ENCODE results near the gene SUDS3.

Gene SUDS3

GRCh38 chr12:118356809-118357256 lies 19.5 kb upstream of the SUDS3 start:
- no peak for DNase-seq (ENCODE audit: low read depth)

- no peak for DNase-seq (ENCODE audit: low read depth)
Observed at GRCh38 chr12:118357257-118358007, 18.9 kb upstream of the SUDS3 start.

GRCh38 chr12:118358008-118358359 lies 18.4 kb upstream of the SUDS3 start:
- no peak for DNase-seq (ENCODE audit: low read depth)

GRCh38 chr12:118358612-118359540 lies 17.5 kb upstream of the SUDS3 start:
- DNase-seq (ENCODE audit: low read depth), result no peak

- DNase-seq (ENCODE audit: low read depth), result no peak
Observed at GRCh38 chr12:118359541-118359915, 16.8 kb upstream of the SUDS3 start.

GRCh38 chr12:118361092-118361404 lies 15.3 kb upstream of the SUDS3 start:
- no peak for DNase-seq (ENCODE audit: low read depth)

- no peak for DNase-seq (ENCODE audit: low read depth)
Observed at GRCh38 chr12:118361889-118362288, 14.5 kb upstream of the SUDS3 start.

GRCh38 chr12:118368821-118369220 lies 7.5 kb upstream of the SUDS3 start:
- no peak for DNase-seq (ENCODE audit: low read depth)

- no peak for DNase-seq (ENCODE audit: low read depth)
Observed at GRCh38 chr12:118370601-118371000, 5.8 kb upstream of the SUDS3 start.

GRCh38 chr12:118371321-118372282 lies 4.8 kb upstream of the SUDS3 start:
- no peak for DNase-seq (ENCODE audit: low read depth)

- DNase-seq (ENCODE audit: low read depth), result peak; percentile 93
Observed at GRCh38 chr12:118372541-118373495, 3.5 kb upstream of the SUDS3 start, which contains the start of gene TAOK3. Gene TAOK3 (minus strand): TSS chr12:118372907. CDS start chr12:118255567, 117,340 bp downstream.

- no peak for DNase-seq (ENCODE audit: low read depth)
Observed at GRCh38 chr12:118373616-118374015, 2.7 kb upstream of the SUDS3 start.

- no peak for DNase-seq (ENCODE audit: low read depth)
Observed at GRCh38 chr12:118374126-118374725, 2.1 kb upstream of the SUDS3 start.

GRCh38 chr12:118374909-118375308 lies 1.4 kb upstream of the SUDS3 start:
- no peak for DNase-seq (ENCODE audit: low read depth)

- DNase-seq (ENCODE audit: low read depth), result no peak
Observed at GRCh38 chr12:118375348-118375747, 1.0 kb upstream of the SUDS3 start.

GRCh38 chr12:118377021-118377883 lies 897 bp downstream of the SUDS3 start:
- no peak for DNase-seq (ENCODE audit: low read depth)

- peak; percentile 68 for DNase-seq (ENCODE audit: low read depth)
Observed at GRCh38 chr12:118377884-118378470, 1.6 kb downstream of the SUDS3 start.

GRCh38 chr12:118391424-118391823 lies 15.1 kb downstream of the SUDS3 start:
- no peak for DNase-seq (ENCODE audit: low read depth)

GRCh38 chr12:118391836-118392235 lies 15.5 kb downstream of the SUDS3 start:
- no peak for DNase-seq (ENCODE audit: low read depth)
